SK-N-SH (cell line): ENCODE data around the gene EDN2.

ENCODE experiments used
- RAD21 ChIP-seq: IDR thresholded peaks from 2 replicates; pipeline ENCODE4 v1.6.1; 2012; ENCODE audit warnings: mild to moderate bottlenecking, low read length
- TEAD4 ChIP-seq: IDR thresholded peaks from 2 replicates; pipeline ENCODE4 v1.4.0; 2012; ENCODE audit warnings: mild to moderate bottlenecking, borderline replicate concordance; ENCODE audit not compliant: insufficient read depth

GRCh38 chr1:41434306-41434705, 50.2 kb downstream of the EDN2 start:
- TF ChIP-seq TEAD4 (no peak), RAD21 (no peak)
